Fibroblast of lung (primary cell): Measurements from ENCODE around the gene NUB1.

Source experiments
- CTCF ChIP-seq, 2 donors: IDR thresholded peaks in 1 of 2; conservative IDR thresholded peaks in 1 of 2; 1 replicate in 1 of 2; 2 replicates in 1 of 2; pipeline ENCODE4 v1.5.1; 2011 to 2012; ENCODE audit warnings: low read length in 2 of 2, control low read depth in 1 of 2, inconsistent platforms in 1 of 2, low read depth in 1 of 2, mild to moderate bottlenecking in 1 of 2
- EZH2 ChIP-seq: IDR thresholded peaks from 2 replicates; pipeline ENCODE4 v1.5.1; 2012; ENCODE audit warnings: low read length, control low read depth, mild to moderate bottlenecking; ENCODE audit errors: missing control alignments

- no peak for TF ChIP-seq CTCF (conservative IDR thresholded peaks at IDR 0.05 in 1 of 2, IDR thresholded peaks at IDR 0.05 in 1 of 2; ENCODE audit: low read depth in 1 of 2, low read length in 2 of 2)
- TF ChIP-seq EZH2 = peak; percentile 39
Measured at GRCh38 chr7:151299530-151299929, 42.1 kb upstream of the NUB1 start.
